Right hindlimb (tissue), 1 donor: Measurements from ENCODE around the gene TBX10.
"Not testable (repeated sequence)": the region's sequence is repeated elsewhere in the genome, so short reads cannot be mapped to it uniquely, and the experiment has no call there.

Experiments used
- DNase-seq: peaks from one replicate; pipeline ENCODE4 v3.0.0-alpha.2; 2018

The TBX10 gene

DNA sequence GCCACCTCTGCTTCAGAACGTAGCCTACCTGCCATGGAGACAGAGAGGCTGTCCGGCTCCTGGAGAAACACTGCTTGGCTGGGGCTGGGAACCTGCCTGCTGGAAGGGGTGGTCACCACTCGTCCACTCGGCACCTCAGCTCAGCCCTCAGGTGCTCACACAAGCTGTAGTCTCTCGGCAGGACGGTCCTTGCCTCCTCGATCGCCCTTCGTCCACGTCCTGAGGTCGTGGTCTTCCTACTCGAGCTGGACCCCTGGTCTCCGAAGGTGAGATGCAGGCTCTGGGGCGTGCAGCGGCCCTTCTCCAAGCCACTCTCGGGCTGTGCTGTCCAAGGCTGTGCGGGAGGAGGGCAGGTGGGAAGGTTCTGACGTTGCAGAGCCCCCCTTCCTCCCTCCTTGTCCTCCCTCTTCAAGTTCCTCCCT, at the start of gene TBX10:
TBX10 (minus strand) TSS at position 326 of the 422 bp plus-strand sequence; CDS start at position 35, 291 bp downstream.
- DNase-seq: no peak

DNA sequence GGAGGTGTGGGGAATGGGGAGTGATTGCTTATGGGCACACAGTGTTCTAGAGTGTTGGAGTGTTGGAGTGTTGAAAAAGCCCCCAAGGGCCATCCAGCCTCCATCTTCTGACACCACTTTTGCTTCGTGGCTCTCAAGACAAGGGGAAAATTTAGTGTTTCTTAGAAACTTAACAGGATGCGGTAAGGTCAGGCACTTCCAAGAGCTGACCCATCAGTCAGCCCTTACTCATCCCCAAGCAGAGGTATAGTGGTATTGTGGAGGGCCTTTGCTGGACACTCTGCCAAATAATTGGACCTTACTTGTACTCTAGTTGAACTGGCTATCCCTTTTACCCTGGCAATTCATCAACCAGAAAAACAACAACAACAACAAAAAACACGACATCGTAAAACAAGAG, 49.6 kb upstream of the TBX10 start:
- no peak for DNase-seq

DNA sequence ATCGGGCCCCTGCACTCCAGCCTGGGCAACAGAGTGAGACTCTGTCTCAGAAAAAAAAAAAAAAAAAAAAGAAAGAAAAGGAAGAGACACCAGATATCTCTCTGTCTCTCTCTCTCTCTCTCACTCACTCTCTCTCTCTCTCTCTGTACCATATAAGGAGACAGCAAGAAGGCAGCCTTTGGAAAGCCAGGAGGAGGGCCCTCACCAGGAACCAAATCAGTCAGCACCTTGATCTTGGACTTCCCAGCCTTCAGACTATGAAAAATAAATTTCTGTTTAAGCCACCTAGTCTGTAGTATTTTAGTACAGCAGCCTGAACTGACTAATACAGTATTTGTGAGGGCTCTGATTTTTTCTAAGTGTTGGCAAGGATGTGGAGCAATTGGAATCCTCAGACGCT, 48.4 kb upstream of the TBX10 start:
- DNase-seq: no peak

DNA sequence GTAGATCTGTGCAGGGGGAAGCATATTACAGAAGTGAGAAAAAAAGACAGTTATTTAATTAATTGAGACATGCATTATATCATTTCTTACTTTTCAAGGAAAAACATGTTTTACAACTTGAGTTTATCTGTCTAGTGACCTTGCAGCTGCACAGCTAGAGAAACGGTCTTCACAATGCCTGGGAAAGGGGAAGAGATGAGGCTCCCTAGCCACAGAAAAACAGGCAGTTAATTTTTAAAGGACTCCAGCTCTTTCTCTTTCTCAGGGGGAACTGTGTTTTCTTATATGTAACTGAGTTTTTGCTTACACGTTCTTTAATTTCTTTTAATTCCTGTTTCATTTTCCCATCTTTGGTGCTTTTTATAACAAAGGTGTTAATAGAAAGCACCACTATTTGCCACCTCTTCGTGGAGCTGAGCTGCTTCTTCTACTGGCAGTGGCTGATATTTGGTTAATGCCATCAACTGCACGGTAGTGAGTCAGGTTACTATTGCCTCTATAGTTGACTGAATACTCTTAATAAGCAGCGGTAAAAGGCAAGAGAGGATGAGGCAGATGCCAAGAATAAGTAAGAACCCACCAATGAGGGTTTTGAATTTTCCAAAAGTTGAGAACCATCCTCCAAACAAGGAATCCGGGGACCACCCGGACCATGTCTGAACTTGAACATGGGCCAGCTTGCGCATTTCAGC, 46.2 kb upstream of the TBX10 start:
- DNase-seq: not testable (repeated sequence)

DNA sequence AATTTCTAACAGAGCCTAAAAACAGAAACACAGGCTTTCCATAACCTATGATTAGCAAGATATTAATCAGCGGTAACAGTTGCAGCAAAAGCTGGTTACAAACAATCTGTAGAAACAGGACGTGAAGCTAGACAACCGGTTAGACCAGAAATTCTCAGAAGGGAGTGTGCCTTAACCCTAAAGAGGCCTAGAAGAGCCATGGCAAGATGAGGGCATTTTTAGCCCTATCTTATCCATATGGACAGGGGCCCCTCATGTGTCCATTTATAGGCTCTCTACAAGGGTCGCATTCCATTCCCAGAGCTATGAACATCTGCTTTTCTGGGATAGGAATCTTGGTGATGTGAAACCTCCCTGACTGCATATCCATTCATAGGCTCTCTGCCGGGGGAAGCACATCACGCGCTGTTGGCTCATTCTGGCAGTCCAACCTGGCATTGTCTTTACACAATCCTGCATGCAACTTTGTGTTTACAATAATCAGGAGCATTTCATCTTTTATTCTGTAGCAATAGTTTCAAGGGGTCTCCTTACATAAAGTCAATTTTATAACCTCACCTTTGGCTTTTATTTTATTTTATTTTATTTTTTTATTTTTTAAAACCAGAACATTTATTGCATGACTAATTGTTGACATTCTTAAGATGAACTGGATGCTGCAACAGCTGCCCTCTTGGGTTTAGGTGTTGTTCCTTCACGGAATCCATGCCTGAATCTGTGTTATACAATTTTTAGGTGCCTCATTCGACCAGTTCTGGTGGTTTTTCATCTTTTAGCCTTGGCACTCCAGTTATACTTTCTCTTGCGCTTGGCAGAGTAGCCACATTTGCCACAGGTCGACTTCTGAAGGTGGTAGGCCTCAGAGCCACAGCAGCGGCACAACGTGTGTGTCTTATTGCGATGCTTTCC, 42.8 kb upstream of the TBX10 start:
- not testable (repeated sequence) for DNase-seq

DNA sequence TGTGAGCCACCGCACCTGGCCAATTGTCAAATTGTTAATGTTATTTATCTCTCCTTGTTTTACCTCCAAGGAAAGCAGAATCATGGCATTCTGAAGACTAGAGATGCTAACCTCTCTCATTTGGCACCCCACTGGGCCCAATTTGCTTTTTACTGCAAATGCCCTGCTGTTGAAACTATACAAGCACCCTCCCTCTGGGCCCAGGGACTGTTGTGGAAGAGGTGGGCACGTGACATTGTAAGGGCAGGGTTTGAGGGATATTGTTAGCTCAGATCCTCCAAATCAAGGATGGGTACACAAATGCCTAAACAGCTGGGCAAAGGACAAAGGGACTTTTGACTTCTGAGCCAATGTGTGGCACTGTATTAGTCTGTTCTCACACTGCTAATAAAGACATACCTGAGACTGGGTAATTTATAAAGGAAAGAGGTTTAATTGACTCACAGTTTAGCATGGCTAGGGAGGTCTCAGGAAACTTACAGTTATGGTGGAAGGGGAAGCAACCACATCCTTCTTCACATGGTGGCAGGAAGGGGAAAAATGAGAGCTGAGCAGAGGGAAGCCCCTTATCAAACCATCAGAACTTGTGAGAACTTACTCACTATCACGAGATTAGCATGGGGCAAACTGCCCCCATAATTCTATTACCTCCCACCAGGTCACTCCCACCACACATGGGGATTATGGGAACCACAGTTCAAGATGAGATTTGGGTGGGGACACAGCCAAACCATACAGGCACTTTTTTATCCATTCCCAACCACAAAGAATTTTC, 41.3 kb upstream of the TBX10 start:
- DNase-seq: no peak

DNA sequence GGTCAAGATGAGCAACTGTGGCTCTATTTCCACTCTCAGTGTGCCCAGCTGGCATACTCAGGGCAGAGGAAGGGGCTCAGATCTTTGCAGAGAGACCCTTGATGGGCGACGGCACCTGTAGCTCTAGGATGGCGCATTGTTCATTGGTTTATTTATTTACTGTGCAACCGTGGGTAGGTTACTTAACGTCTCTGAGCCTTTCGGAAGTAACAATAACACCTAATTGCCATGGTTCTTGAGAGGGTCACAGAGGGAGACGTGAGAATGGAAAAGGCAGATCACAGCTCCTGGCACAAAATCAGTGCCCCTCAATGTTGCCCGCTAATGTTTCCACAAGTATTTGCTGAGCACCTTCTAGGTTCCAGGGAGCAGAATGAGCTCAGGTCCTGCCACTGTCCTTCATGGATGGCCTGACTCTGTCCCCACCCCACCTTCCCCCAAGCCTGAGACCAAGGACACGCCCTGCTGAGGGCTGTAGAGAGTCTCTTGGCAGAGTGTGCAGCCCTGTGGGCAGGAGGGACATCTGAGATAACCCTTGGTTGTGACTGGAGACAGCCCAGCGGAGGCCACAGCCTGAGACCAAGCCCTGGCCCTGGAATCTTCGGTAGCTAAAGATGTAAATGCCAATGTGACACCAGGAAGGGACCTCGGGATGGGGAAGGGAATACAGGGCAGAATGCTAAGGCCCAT, 35.6 kb upstream of the TBX10 start:
- DNase-seq: no peak

DNA sequence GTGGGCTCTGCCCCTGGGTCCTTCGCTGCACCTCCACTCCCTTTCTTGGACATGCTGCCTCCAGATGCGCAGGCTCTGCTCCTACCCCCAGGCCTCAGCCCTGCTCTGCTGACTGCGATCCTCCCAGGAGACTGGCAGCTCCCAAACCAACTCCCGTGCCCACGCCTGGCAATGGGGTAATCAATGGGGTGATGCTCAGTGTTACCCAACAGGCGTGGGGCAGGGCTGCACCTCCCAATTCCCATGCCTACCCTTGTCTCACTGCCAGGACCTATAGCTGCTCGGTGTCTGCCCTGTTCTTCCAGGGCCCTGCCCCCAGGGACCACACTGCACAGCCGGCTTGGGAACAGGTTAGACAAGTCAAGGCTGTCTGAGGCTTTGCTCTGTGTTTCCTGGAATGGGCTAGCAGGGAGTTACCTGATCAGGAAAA, 34.9 kb upstream of the TBX10 start, which contains the start of gene ALDH3B2:
ALDH3B2 (minus strand) TSS at position 182 of the 430 bp plus-strand sequence. CDS start 7,688 bp downstream, outside the sequence.
- no peak for DNase-seq

DNA sequence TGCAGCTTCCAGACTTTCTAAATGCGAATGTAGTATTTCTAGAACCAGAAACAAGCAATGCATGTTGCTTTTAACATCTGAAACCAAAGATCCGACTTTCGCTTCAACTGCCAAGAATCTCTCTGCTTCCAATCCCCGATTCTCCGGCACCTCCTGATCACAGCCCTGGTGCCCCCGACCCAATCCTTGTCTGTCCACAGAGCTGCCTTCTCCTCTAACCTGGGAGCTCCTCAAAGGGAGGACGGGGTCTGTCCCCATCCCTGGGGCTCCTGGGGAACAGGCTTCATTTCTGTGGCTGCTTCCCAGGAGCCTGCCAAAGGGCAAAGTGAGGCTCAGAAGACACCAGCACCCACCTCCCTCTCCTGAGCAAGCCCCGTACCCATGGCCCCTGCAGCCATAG, 34.3 kb upstream of the TBX10 start:
- DNase-seq: no peak

DNA sequence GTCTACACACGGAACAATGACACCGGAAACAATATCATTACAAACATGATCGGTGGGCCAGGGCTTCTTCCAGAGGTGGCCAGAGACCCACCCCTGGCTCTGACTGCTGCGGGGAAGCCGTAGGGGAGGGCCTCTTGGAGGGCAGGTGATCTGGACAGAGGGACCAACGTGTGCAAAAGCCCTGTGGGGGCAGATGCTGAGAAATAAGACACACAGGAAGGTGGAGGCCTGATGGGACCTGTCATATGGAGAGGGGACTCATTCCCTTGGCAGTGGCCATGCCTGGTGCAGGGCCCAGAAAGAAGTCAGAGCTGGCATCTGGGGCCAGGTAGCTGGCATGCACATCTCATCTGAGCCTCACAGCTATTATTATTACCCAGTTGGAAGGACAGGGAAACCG, 33.8 kb upstream of the TBX10 start:
- no peak for DNase-seq

DNA sequence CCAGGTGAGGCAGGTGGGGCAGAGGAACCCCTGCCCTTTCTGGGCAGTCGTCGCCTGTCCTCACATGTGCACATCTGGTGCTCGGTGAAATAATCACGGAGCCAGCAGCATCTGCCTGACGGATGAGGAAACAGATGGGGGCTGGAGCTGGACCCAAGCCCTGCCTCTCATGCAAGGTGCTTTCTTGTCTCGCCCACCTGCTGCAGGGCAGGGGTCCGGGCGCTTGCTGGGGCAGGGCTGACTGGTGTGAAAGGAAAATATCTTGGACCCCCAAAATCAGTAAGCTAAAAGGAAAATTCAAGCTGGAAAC, 31.6 kb upstream of the TBX10 start:
- DNase-seq: no peak

DNA sequence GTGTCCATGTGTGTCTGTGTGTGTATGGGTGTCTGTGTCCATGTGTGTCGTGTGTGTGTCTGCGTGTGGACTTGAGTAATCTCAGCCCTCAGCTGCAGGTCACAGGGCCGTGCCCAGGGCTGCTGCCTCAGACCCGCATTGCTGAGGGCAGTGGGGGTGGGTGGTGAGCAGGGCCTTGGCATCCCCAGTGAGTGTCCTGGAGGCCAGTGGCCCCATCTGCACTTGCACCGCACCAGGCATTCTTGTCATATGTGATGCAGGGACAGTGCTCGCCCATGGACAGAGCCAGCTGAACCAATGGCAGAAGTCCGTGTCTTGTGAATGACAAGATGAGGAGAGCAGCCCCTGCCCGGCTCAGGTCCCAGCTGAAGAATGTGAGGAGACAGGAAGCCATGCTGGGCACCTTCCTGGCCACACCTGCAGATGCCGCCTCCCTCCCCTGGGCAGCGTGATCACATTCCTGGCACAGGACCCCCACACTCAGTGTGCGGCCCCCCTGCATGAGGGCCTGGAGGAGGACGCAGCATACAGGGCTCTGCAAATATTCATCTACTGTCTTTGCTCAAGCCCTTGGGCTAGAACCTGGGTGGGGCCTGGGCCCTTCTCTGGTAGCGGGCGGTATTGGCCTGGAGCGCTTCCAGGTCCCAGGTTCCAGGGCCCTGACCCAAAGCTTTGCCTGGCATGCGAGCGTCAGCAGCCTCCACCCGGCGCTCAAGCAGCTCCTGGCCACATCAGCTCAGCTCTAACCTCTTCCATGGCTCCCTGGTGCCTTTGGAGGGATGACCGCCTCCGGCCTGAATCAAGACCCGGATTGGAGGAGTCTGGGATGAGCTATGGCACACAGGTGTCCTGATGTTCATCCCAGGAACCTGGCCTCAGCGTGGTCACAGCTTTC, 31.0 kb upstream of the TBX10 start:
- no peak for DNase-seq

DNA sequence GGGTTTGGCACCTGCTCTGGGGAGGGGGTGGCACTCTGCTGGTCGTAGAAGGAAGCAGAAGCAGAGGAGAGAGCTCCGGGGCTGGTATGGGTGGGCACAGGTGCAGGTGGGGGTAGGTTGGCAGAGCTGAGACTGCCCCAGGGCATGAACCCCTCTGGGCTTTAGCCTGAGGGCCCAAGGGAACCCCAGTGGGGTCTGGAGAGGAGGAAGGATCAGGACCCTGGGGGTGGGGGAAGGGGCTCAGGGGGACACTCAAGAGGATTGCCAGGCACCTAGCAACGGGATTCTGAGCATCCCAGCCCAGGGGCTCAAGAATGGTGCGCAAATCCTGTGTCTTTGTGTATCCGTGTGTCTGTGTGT, 28.6 kb upstream of the TBX10 start:
- DNase-seq: no peak

DNA sequence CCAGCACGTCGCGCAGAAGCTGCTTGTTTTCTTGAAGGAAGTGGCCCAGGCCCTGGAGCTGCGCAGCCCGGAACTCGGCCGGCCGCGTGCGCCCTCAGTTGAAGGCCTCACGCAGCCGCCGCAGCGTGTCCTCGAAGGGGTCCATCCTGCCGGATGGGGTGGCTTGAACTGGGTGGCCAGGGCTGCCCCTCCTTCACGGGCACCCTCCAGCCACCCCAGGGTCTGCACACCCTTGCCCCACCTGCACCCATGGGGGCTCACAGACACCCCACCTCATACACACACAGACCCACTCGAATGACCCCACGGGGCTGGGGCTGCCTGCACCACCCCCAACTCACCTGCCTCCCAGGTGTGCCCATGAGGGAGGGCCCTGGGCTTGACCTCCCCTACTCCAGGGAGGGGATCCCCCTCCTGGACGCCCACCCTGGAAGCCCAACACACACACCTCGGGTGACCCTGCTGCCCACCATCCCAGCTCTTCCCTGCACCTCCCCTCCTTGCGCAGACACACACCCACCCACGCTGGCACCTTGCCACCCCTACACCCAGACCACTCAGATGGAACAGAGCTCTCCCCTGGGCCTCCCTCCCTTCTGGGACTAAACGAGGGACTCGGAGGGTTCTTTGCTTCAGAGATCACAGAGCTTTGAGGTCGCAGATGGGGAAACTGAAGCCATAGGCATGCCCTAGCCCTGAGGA, 28.1 kb upstream of the TBX10 start:
- DNase-seq: no peak

DNA sequence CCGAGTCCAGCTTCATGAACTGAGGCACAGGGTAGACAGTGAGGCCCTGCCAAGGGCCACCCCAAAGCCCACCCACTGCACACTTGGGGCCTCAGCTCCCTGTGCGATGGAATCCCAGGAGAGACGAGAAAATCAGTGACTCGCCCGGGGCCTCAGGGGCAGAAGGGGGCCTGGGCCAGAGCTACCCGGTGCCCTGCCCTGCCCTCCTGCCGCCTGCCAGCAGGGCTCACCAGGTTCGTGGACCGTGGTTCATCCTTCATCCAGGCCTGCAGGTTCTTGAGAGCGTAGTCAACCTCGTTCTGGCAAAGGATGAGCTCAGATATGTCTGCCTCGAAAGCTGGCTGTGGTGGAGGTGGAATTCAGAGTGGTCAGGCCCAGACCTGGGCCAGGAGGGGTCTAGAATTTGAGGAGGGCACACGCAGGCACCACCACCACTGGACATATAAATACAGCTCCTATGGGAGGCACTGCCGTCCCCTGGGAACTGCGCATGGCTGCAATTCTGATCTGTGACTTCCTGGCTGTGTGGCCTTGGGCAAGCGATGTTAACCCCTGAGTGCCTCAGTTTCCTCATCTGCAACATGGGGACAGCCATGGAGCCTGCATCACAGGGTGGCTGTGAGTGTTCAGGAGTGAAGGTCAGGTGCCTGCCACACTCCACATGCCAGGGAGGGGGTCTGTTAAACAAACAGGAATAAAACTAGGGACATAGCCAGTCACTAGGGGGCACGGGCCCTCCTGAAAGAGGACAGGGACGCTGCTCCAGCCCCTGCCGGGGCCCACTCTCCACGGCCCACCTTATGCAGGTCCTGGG, 27.3 kb upstream of the TBX10 start:
- no peak for DNase-seq

DNA sequence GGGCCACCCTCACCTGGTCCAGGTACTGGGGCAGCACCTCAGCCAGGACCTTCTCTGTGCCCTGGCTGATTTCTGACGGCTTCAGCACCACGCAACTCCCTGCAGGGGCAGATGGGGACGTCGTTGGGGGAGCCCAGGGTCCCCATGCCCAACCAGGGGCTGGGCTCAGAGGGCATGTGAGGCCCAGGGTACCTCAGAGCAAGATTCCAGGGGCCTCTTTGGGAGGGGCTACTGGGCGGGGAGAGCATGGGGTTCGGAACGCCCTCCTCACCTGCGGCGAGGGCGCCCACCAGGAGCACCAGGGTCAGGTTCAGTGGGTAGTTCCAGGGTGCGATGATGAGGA, 26.7 kb upstream of the TBX10 start:
- no peak for DNase-seq

DNA sequence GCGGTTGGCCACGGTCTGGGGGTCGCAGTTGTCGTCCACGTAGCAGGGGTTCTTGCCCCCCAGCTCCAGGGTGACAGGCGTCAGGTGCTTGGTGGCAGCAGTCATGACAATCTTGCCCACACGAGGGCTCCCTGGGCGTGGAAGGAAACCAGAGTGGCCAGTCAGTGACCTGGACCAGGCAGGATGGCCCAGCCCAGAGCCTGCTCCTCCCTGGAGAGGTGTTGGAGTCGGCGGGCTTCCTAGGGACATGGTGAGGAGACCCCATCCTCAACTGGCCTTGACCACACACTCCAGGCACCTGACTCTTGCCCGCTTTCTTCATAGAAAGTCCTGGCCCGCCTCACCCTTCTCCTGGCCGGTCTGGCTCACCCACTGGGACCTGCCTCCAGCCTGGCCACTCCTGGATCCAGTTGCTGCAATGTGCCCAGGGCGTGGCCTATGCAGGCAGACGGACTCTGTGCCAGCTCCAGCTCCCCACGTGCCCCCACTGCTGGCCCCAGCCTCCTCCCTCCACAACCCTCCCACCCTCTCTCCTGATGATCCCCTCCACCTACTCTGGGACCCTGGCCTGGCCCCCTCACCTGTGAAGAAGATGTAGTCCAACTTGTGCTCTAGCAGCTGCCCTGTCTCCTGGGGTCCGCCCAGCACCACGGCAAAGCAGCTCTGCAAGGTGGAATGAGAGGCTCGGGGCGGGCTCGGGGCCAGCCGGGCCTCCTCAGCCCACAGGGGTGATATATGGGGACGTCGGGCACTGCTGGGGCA, 26.2 kb upstream of the TBX10 start:
- DNase-seq: no peak

DNA sequence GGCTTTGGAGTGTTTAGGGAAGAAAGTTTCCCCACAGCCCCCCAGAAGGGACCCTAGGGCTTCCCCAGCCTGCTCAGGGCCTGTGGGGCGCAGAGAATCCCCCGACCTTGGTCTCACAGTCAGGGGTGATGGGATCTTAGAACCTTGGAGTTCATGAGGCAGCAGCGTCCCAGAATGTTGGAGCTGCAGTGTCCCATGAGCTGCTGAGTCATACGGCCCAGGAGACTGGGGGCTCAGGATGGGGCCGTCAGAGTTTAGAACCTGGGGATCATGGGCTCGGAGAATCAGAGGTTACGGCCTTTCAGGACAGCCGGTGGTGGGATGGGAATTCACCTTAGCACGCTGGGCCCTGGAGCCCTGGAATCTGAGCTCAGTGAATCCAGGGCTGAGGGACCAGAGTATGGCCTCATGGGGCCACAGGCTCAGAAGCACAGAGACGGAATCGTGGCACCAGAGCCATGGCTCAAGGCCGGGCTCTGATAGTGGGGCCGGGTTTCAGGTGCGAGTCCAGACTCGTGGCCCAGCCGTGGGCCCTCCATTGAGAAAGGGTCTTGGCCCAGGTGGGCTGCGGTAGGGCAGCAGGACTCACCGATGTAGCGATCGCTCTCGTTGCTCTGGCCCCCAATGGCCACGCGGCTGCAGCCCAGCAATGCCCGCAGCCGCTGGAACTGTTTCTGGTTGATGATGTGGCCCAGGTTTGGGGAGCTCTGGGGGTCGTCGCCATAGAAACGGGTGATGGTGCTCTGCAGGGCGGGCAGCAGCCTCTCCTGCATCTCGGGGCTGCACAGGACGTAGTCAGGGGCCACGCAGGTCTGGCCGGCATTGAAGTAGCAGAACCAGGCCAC, 25.4 kb upstream of the TBX10 start:
- no peak for DNase-seq

DNA sequence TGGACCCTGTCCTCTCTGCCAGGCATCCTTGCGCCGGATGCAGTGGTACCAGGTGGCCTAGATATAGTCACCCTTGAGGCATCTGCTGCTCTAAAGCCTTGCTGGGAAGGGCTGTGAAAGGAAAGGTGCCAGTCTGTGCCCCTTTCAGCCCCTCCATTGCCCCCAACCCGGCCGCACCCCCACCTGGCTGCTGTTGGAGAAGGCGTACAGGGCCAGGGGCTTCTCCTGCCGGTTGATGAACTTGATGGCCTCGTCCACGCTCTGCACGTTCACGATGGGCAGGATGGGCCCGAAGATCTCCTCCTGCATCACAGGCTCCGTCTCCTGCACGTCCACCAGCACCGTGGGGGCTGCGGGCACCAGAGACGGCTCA, 24.6 kb upstream of the TBX10 start:
- DNase-seq: no peak
